ENCODE data around the gene GAB1. TPM values are rescaled to one million over a fixed set of nuclear protein-coding genes. Genes with fewer than 3 reads are reported as not detected.

GAB1 gene
- total and polyA plus RNA-seq, 2 of the 13 experiments (the other 11 are each of a cell fraction or from before 2014, with no cell fraction given), result 8.7 to 14.7 TPM

DNA sequence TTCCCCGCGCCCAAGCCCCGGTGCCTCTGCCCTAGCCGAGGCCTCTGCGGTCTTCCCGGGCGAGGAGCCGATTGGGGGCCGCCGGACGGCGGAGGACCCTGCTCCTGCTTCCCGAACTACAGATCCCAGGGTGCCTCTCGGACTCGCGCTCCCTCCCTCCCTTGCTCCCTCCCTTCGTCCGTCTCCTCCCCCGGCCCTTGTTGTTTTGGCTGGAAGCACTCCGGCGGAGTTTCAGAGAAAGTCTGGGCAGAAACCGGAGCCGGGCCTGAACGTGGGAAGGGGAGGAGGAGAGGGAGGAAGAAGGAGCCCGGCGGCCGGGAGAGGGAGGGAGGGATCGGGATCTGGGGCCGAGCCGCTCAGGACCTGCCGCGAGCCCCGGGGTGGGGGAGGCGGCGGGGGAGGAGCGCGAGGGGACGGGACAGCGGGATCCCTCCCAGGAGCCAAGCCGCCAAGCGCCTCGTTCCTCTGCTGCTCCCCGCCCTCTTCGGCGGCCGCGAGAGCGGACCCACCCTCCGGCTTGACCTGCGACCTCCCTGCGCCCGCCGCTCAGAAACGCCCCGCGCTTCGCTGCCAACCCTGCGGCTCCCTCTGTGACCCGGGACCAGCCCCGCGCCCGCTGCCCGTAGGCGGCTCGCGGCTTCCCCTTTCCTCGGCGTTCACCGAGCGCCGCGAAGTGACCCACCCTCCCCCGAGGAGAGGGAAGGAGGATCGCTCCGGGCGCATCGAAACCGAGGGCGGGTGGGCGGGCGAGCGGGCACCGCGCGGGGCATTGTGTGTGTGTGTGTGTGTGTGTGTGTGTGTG is 496 bp upstream of the GAB1 start (continued):
- TF ChIP-seq TSC22D2 (CRISPR knock-in tag; IDR thresholded peaks at IDR 0.05; ENCODE audit: borderline replicate concordance) (no peak; the same call in 1 of the 2 replicates), TRIM24 (CRISPR knock-in tag; IDR thresholded peaks at IDR 0.05) (no peak), GTF2F1 (IDR thresholded peaks at IDR 0.05; ENCODE audit: low read length) (no peak), RNF2 (conservative IDR thresholded peaks at IDR 0.05; ENCODE audit: low read depth) (no peak), HOXA9 (CRISPR knock-in tag; IDR thresholded peaks at IDR 0.05; ENCODE audit: borderline replicate concordance) (no peak), ZNF556 (CRISPR knock-in tag; IDR thresholded peaks at IDR 0.05; ENCODE audit: borderline replicate concordance) (peak; percentile 42; the same call in 1 of the 2 replicates), NR1H2 (CRISPR knock-in tag; IDR thresholded peaks at IDR 0.05; ENCODE audit: borderline replicate concordance, low read depth) (no peak), ZC3H4 (CRISPR knock-in tag; IDR thresholded peaks at IDR 0.05; ENCODE audit: borderline replicate concordance) (no peak), BRCA1 (CRISPR knock-in tag; IDR thresholded peaks at IDR 0.05) (no peak), MLLT10 (CRISPR knock-in tag; IDR thresholded peaks at IDR 0.05) (no peak), GATA4 (IDR thresholded peaks at IDR 0.05; ENCODE audit: borderline replicate concordance, low read depth) (no peak), PITX1 (CRISPR knock-in tag; IDR thresholded peaks at IDR 0.05) (no peak), CREM (IDR thresholded peaks at IDR 0.05) (peak; percentile 35), CREM (CRISPR knock-in tag; IDR thresholded peaks at IDR 0.05) (no peak), ZBTB21 (CRISPR knock-in tag; IDR thresholded peaks at IDR 0.05) (no peak), ELF1 (CRISPR knock-in tag; IDR thresholded peaks at IDR 0.05) (peak; percentile 60), MTA3 (CRISPR knock-in tag; IDR thresholded peaks at IDR 0.05) (no peak), RELA (CRISPR knock-in tag; IDR thresholded peaks at IDR 0.05) (no peak), PAF1 (CRISPR knock-in tag; IDR thresholded peaks at IDR 0.05) (no peak), ZNF816 (CRISPR knock-in tag; IDR thresholded peaks at IDR 0.05; ENCODE audit: borderline replicate concordance) (peak; percentile 74; the same call in 1 of the 2 replicates), ZNF143 (CRISPR knock-in tag; IDR thresholded peaks at IDR 0.05) (peak; percentile 91), KDM3A (CRISPR knock-in tag; IDR thresholded peaks at IDR 0.05; ENCODE audit: low read depth) (peak; percentile 11; the same call in 1 of the 2 replicates), ZNF709 (CRISPR knock-in tag; IDR thresholded peaks at IDR 0.05) (peak; percentile 75; the same call in 1 of the 2 replicates), HHEX (CRISPR knock-in tag; IDR thresholded peaks at IDR 0.05) (no peak), FOXA3 (CRISPR knock-in tag; IDR thresholded peaks at IDR 0.05) (peak; percentile 24; the same call in 1 of the 2 replicates), NFE2 (CRISPR knock-in tag; IDR thresholded peaks at IDR 0.05) (no peak), TBX3 (IDR thresholded peaks at IDR 0.05; ENCODE audit: borderline replicate concordance) (no peak), KLF12 (CRISPR knock-in tag; IDR thresholded peaks at IDR 0.05; ENCODE audit: borderline replicate concordance) (peak; percentile 24; the same call in 1 of the 2 replicates), MXD4 (CRISPR knock-in tag; IDR thresholded peaks at IDR 0.05) (0 out of 2 replicates have a peak, but pooled peaks have one; percentile 18)
- TF ChIP-seq, protein P1, sequence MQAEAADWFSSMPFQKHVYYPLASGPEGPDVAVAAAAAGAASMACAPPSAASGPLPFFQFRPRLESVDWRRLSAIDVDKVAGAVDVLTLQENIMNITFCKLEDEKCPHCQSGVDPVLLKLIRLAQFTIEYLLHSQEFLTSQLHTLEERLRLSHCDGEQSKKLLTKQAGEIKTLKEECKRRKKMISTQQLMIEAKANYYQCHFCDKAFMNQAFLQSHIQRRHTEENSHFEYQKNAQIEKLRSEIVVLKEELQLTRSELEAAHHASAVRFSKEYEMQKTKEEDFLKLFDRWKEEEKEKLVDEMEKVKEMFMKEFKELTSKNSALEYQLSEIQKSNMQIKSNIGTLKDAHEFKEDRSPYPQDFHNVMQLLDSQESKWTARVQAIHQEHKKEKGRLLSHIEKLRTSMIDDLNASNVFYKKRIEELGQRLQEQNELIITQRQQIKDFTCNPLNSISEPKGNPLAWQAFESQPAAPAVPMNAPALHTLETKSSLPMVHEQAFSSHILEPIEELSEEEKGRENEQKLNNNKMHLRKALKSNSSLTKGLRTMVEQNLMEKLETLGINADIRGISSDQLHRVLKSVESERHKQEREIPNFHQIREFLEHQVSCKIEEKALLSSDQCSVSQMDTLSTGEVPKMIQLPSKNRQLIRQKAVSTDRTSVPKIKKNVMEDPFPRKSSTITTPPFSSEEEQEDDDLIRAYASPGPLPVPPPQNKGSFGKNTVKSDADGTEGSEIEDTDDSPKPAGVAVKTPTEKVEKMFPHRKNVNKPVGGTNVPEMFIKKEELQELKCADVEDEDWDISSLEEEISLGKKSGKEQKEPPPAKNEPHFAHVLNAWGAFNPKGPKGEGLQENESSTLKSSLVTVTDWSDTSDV (CRISPR knock-in tag; IDR thresholded peaks at IDR 0.05), result no peak
- TF ChIP-seq, protein P2, sequence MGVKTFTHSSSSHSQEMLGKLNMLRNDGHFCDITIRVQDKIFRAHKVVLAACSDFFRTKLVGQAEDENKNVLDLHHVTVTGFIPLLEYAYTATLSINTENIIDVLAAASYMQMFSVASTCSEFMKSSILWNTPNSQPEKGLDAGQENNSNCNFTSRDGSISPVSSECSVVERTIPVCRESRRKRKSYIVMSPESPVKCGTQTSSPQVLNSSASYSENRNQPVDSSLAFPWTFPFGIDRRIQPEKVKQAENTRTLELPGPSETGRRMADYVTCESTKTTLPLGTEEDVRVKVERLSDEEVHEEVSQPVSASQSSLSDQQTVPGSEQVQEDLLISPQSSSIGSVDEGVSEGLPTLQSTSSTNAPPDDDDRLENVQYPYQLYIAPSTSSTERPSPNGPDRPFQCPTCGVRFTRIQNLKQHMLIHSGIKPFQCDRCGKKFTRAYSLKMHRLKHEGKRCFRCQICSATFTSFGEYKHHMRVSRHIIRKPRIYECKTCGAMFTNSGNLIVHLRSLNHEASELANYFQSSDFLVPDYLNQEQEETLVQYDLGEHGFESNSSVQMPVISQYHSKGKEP (CRISPR knock-in tag; IDR thresholded peaks at IDR 0.05), result no peak
